ENCODE data around the gene CDK14.

Gene CDK14

GRCh38 chr7:90603346-90603745, 7.2 kb downstream of the CDK14 start:
- H3K36me3 ChIP-seq (ENCODE audit: control insufficient read depth, insufficient read depth, low read length): no peaks in the 10 kb centered on the region

GRCh38 chr7:90604383-90604782, 8.3 kb downstream of the CDK14 start:
- Histone ChIP-seq H3K4me3 (replicated peaks; ENCODE audit: low read depth, low read length) (no peak overlapping the region), H3K36me3 (ENCODE audit: control insufficient read depth, insufficient read depth, low read length) (no peaks in the 10 kb centered on the region), H3K27me3 (replicated peaks; ENCODE audit: control insufficient read depth, insufficient read depth, low read length) (no peaks in the 10 kb centered on the region)
- TF ChIP-seq, protein P1, sequence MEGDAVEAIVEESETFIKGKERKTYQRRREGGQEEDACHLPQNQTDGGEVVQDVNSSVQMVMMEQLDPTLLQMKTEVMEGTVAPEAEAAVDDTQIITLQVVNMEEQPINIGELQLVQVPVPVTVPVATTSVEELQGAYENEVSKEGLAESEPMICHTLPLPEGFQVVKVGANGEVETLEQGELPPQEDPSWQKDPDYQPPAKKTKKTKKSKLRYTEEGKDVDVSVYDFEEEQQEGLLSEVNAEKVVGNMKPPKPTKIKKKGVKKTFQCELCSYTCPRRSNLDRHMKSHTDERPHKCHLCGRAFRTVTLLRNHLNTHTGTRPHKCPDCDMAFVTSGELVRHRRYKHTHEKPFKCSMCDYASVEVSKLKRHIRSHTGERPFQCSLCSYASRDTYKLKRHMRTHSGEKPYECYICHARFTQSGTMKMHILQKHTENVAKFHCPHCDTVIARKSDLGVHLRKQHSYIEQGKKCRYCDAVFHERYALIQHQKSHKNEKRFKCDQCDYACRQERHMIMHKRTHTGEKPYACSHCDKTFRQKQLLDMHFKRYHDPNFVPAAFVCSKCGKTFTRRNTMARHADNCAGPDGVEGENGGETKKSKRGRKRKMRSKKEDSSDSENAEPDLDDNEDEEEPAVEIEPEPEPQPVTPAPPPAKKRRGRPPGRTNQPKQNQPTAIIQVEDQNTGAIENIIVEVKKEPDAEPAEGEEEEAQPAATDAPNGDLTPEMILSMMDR (IDR thresholded peaks at IDR 0.05; ENCODE audit: insufficient read depth, low read length, poor library complexity, severe bottlenecking): no peak
- no peak for DNase-seq (ENCODE audit: extremely low read depth, insufficient read length)

More at GRCh38 chr7:90603346-90603745, 7.2 kb downstream of the CDK14 start:
- Histone ChIP-seq H3K27me3 (replicated peaks; ENCODE audit: control insufficient read depth, insufficient read depth, low read length) (no peaks in the 10 kb centered on the region), H3K4me3 (replicated peaks; ENCODE audit: low read depth, low read length) (no peak overlapping the region)
- TF ChIP-seq, protein P1 (IDR thresholded peaks at IDR 0.05; ENCODE audit: insufficient read depth, low read length, poor library complexity, severe bottlenecking): no peak
- DNase-seq (ENCODE audit: extremely low read depth, insufficient read length): no peak

DNA sequence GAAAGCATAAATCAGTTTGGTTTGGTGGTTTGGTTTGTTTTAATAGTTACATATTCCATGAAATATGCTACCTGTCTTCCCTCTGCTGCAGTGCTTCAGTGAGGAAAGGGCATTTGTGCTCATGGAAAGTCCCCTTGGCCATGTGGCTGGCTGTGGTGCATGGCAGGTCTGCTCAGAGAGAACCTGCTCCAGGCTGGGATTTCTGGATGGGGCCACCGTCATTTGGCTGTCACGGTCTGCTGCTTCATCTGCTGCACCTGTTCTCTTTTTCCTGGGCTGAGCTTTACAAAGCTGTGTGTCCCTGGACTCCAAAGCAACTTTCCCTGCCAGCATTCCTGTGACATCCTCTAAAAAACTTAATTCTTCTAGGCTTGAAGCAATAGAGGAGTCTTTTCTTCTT, 8.9 kb downstream of the CDK14 start:
- DNase-seq (ENCODE audit: extremely low read depth, insufficient read length): no peak
- TF ChIP-seq, protein P1 (IDR thresholded peaks at IDR 0.05; ENCODE audit: insufficient read depth, low read length, poor library complexity, severe bottlenecking): no peak
- H3K27me3 ChIP-seq (replicated peaks; ENCODE audit: control insufficient read depth, insufficient read depth, low read length): no peaks in the 10 kb centered on the region
- H3K36me3 ChIP-seq (ENCODE audit: control insufficient read depth, insufficient read depth, low read length): no peaks in the 10 kb centered on the region
- no peak overlapping the region for H3K4me3 ChIP-seq (replicated peaks; ENCODE audit: low read depth, low read length)

GRCh38 chr7:90607196-90607595, 11.1 kb downstream of the CDK14 start:
- TF ChIP-seq, protein P1 (IDR thresholded peaks at IDR 0.05; ENCODE audit: insufficient read depth, low read length, poor library complexity, severe bottlenecking): no peak
- DNase-seq (ENCODE audit: extremely low read depth, insufficient read length): no peak
- Histone ChIP-seq H3K4me3 (replicated peaks; ENCODE audit: low read depth, low read length) (no peak overlapping the region), H3K36me3 (ENCODE audit: control insufficient read depth, insufficient read depth, low read length) (no peaks in the 10 kb centered on the region), H3K27me3 (replicated peaks; ENCODE audit: control insufficient read depth, insufficient read depth, low read length) (no peaks in the 10 kb centered on the region)

GRCh38 chr7:90610105-90610504, 14.0 kb downstream of the CDK14 start:
- no peak for DNase-seq (ENCODE audit: extremely low read depth, insufficient read length)
- Histone ChIP-seq H3K36me3 (ENCODE audit: control insufficient read depth, insufficient read depth, low read length) (no peaks in the 10 kb centered on the region), H3K27me3 (replicated peaks; ENCODE audit: control insufficient read depth, insufficient read depth, low read length) (no peaks in the 10 kb centered on the region), H3K4me3 (replicated peaks; ENCODE audit: low read depth, low read length) (no peak overlapping the region)
- TF ChIP-seq, protein P1 (IDR thresholded peaks at IDR 0.05; ENCODE audit: insufficient read depth, low read length, poor library complexity, severe bottlenecking): no peak

DNA sequence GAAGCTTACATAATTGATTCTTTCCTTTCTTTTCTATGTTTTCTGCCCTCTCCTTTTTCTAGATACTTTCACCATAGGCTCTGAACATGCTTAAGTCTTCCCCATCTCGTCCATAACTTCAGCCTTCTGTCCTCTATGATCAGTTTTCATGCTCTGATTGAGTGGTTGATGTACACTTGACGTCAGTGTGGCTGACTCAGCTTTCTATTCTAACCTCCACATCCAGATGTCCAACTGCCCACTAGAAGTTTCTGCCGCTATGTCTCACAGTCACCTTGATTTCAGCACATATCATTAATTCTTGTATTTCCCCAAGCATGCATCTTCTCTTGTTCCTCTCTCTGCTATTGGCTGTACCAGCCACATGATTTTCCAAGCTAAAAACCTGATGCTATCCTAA, 15.0 kb downstream of the CDK14 start:
- Histone ChIP-seq H3K27me3 (replicated peaks; ENCODE audit: control insufficient read depth, insufficient read depth, low read length) (no peaks in the 10 kb centered on the region), H3K4me3 (replicated peaks; ENCODE audit: low read depth, low read length) (no peak overlapping the region), H3K36me3 (ENCODE audit: control insufficient read depth, insufficient read depth, low read length) (no peaks in the 10 kb centered on the region)
- TF ChIP-seq, protein P1 (IDR thresholded peaks at IDR 0.05; ENCODE audit: insufficient read depth, low read length, poor library complexity, severe bottlenecking): no peak
- DNase-seq (ENCODE audit: extremely low read depth, insufficient read length): no peak
